GM23338 (cell line): ENCODE measurements around the gene LFNG. TPM values are rescaled to one million over a fixed set of nuclear protein-coding genes. Genes with fewer than 3 reads are reported as not detected.
A peak's percentile ranks its signal among the peaks of the same experiment; 100 is the strongest.

Experiments
- ATAC-seq: fragments of 200-7000 bp; cut with Tn5 transposase; 3 replicates; pipeline ENCODE4 v1.9.1; 2020
- DNase-seq: peaks from one replicate; pipeline ENCODE4 v3.0.0-alpha.2; 2015; ENCODE audit warnings: low spot score
- H2AFZ ChIP-seq: fragments of 200-600 bp; sonication (generic); 2 replicates; pipeline ENCODE4 v1.8.0; 2016; ENCODE audit warnings: antibody characterized with exemption, mild to moderate bottlenecking, moderate library complexity
- H3F3A ChIP-seq: fragments of 200-600 bp; sonication (generic); replicated peaks from 2 replicates; pipeline ENCODE4 v1.8.0; 2017; ENCODE audit warnings: antibody characterized with exemption, mixed run types, low read depth
- H3K27ac ChIP-seq: fragments of 200-600 bp; sonication (generic); 2 replicates; pipeline ENCODE4 v1.6.1; 2016; ENCODE audit warnings: low read depth
- H3K27me3 ChIP-seq: fragments of 200-600 bp; sonication (generic); 2 replicates; pipeline ENCODE4 v1.8.0; 2016; ENCODE audit warnings: mild to moderate bottlenecking, mixed run types, moderate library complexity; ENCODE audit not compliant: insufficient read depth
- H3K36me3 ChIP-seq: fragments of 200-600 bp; sonication (generic); 2 replicates; pipeline ENCODE4 v1.8.0; 2016; ENCODE audit warnings: mild to moderate bottlenecking; ENCODE audit not compliant: insufficient read depth
- H3K4me1 ChIP-seq: fragments of 200-600 bp; sonication (generic); 2 replicates; pipeline ENCODE4 v1.8.0; 2016; ENCODE audit warnings: mild to moderate bottlenecking, moderate library complexity; ENCODE audit not compliant: insufficient read depth
- H3K4me2 ChIP-seq: fragments of 200-600 bp; sonication (generic); 2 replicates; pipeline ENCODE4 v1.7.1; 2017; ENCODE audit warnings: mixed run types
- H3K4me3 ChIP-seq: fragments of 200-600 bp; sonication (generic); 2 replicates; pipeline ENCODE4 v1.6.1; 2016; ENCODE audit warnings: mixed run types
- H3K79me2 ChIP-seq: fragments of 200-600 bp; sonication (generic); replicated peaks from 2 replicates; pipeline ENCODE4 v1.8.0; 2017; ENCODE audit warnings: mild to moderate bottlenecking; ENCODE audit not compliant: insufficient read depth
- H3K9me2 ChIP-seq: fragments of 200-600 bp; sonication (generic); 2 replicates; pipeline ENCODE4 v1.8.0; 2017; ENCODE audit not compliant: insufficient read depth
- H4K20me1 ChIP-seq: fragments of 200-600 bp; sonication (generic); replicated peaks from 2 replicates; pipeline ENCODE4 v1.8.0; 2017; ENCODE audit warnings: mild to moderate bottlenecking; ENCODE audit not compliant: insufficient read depth
- H3K27ac Mint-ChIP-seq: 2 replicates; pipeline ENCODE4 v1.8.0; 2020; ENCODE audit warnings: inconsistent platforms, mild to moderate bottlenecking, moderate library complexity, mixed read lengths
- H3K27me3 Mint-ChIP-seq: 3 replicates; pipeline ENCODE4 v1.8.0; 2022; ENCODE audit warnings: low read depth, mild to moderate bottlenecking, moderate library complexity, mixed read lengths, inconsistent platforms; ENCODE audit not compliant: insufficient read depth, poor library complexity
- H3K36me3 Mint-ChIP-seq: 3 replicates; pipeline ENCODE4 v1.8.0; 2021; ENCODE audit warnings: low read depth, mild to moderate bottlenecking, inconsistent platforms, moderate library complexity, mixed read lengths
- H3K4me1 Mint-ChIP-seq: 3 replicates; pipeline ENCODE4 v1.8.0; 2020; ENCODE audit warnings: mild to moderate bottlenecking, inconsistent platforms, mixed read lengths
- H3K4me3 Mint-ChIP-seq: 3 replicates; pipeline ENCODE4 v1.8.0; 2021; ENCODE audit warnings: moderate library complexity, mild to moderate bottlenecking, inconsistent platforms, mixed read lengths
- H3K9me3 Mint-ChIP-seq: 3 replicates; pipeline ENCODE4 v1.8.0; 2020; ENCODE audit warnings: moderate library complexity, mild to moderate bottlenecking, inconsistent platforms, mixed read lengths
- CREB1 ChIP-seq: fragments of 250-450 bp; sonication (Bioruptor Pico); IDR thresholded peaks from 2 replicates; pipeline ENCODE4 v1.5.0; 2020; ENCODE audit warnings: low read depth, mild to moderate bottlenecking, moderate library complexity
- CTCF ChIP-seq, 2 experiments: fragments of 200-600 bp in 1 of 2; sonication (generic) in 1 of 2; conservative IDR thresholded peaks; 2 replicates each; pipeline versions ENCODE4 v1.5.1 to v1.6.1; 2016 to 2017; ENCODE audit warnings: antibody characterized with exemption in 2 of 2, low read depth in 2 of 2, mild to moderate bottlenecking in 2 of 2, moderate library complexity in 1 of 2
- ETS1 ChIP-seq: IDR thresholded peaks from 2 replicates; pipeline ENCODE4 v1.6.1; 2016; ENCODE audit warnings: antibody characterized with exemption
- EZH2 ChIP-seq: fragments of 200-600 bp; sonication (generic); IDR thresholded peaks from one replicate; pipeline ENCODE4 v1.8.0; 2017; ENCODE audit warnings: antibody characterized with exemption, mild to moderate bottlenecking, low read depth; ENCODE audit not compliant: unreplicated experiment
- EZH2phosphoT487 ChIP-seq: fragments of 200-600 bp; sonication (generic); IDR thresholded peaks from one replicate; pipeline ENCODE4 v1.8.1; 2018; ENCODE audit warnings: antibody characterized with exemption; ENCODE audit not compliant: unreplicated experiment
- JUNB ChIP-seq: IDR thresholded peaks from one replicate; pipeline ENCODE4 v1.6.1; 2016; ENCODE audit warnings: antibody characterized with exemption; ENCODE audit not compliant: unreplicated experiment
- NANOG ChIP-seq: IDR thresholded peaks from 2 replicates; pipeline ENCODE4 v1.6.1; 2016; ENCODE audit warnings: antibody characterized with exemption, borderline replicate concordance
- POLR2AphosphoS5 ChIP-seq: IDR thresholded peaks from 2 replicates; pipeline ENCODE4 v1.6.1; 2016; ENCODE audit warnings: antibody characterized with exemption, low read depth
- REST ChIP-seq: IDR thresholded peaks from one replicate; pipeline ENCODE4 v1.6.1; 2018; ENCODE audit warnings: antibody characterized with exemption; ENCODE audit not compliant: unreplicated experiment
- STAT1 ChIP-seq: IDR thresholded peaks from one replicate; pipeline ENCODE4 v1.6.1; 2016; ENCODE audit warnings: antibody characterized with exemption; ENCODE audit not compliant: unreplicated experiment
- ZNF114 ChIP-seq: fragments of 250-450 bp; sonication (Bioruptor Pico); IDR thresholded peaks from 2 replicates; pipeline ENCODE4 v1.5.0; 2020; ENCODE audit warnings: mild to moderate bottlenecking, moderate library complexity
- ZNF331 ChIP-seq: fragments of 250-450 bp; sonication (Bioruptor Pico); IDR thresholded peaks from 2 replicates; pipeline ENCODE4 v1.5.0; 2020; ENCODE audit warnings: low read depth, mild to moderate bottlenecking, moderate library complexity
- ZNF462 ChIP-seq: fragments of 250-450 bp; sonication (Bioruptor Pico); IDR thresholded peaks from 2 replicates; pipeline ENCODE4 v1.5.0; 2020; ENCODE audit warnings: mild to moderate bottlenecking, moderate library complexity
- polyA plus RNA-seq: library from polyadenylated mRNA; unstranded; fragments of >200 nt; fragmentation: Nextera tagmentation; extraction: Ambion mirVana; gene quantifications from 2 replicates; pipeline ENCODE4 v1.2.1, GENCODE V29; 2016
- total RNA-seq: library from RNA; depleted of rRNA; stranded (reverse); fragments of >200 nt; shearing (Covaris generic); gene quantifications from 2 replicates; pipeline ENCODE4 v1.2.3, GENCODE V29; 2014

The LFNG gene
- total and polyA plus RNA-seq, 2 experiments from 2014 or later: 1.7 to 35.4 TPM

- no peaks in the 10 kb centered on the region for H3K4me1 Mint-ChIP-seq
- Histone ChIP-seq H3K79me2 (no peaks in the 10 kb centered on the region), H3K4me1 (no peaks in the 10 kb centered on the region), H4K20me1 (no peaks in the 10 kb centered on the region), H3K9me2 (no peaks in the 10 kb centered on the region), H3K27ac (peak overlapping the region; percentile 39; the same call in 1 of the 2 replicates), H3K27me3 (no peaks in the 10 kb centered on the region), H2AFZ (no peak overlapping the region), H3K4me3 (no peak overlapping the region), H3K36me3 (no peaks in the 10 kb centered on the region), H3F3A (no peaks in the 10 kb centered on the region), H3K4me2 (no peak overlapping the region)
- no peaks in the 10 kb centered on the region; the same call in 2 of the 3 replicates for H3K36me3 Mint-ChIP-seq
- peak overlapping the region; percentile 76; the same call in 1 of the 2 replicates for H3K27ac Mint-ChIP-seq
- no peaks in the 10 kb centered on the region for H3K9me3 Mint-ChIP-seq
- DNase-seq: no peak
- H3K4me3 Mint-ChIP-seq: no peak overlapping the region
- no peak for ATAC-seq
- peaks cover 11% of the 10 kb centered on the region for H3K27me3 Mint-ChIP-seq
- TF ChIP-seq NANOG: no peak
- no peak for TF ChIP-seq JUNB
- no peak for TF ChIP-seq POLR2AphosphoS5
- no peak for TF ChIP-seq ZNF462 (CRISPR knock-in tag)
- no peak for TF ChIP-seq CTCF (conservative IDR thresholded peaks at IDR 0.05; ENCODE audit: low read depth in 2 of 2)
- no peak for TF ChIP-seq CREB1 (CRISPR knock-in tag)
- TF ChIP-seq EZH2: no peak
- no peak for TF ChIP-seq STAT1
- TF ChIP-seq ZNF331: no peak
- no peak for TF ChIP-seq REST
- TF ChIP-seq ZNF114 (CRISPR knock-in tag): no peak
- no peak for TF ChIP-seq ETS1
- TF ChIP-seq EZH2phosphoT487: no peak
Measured at GRCh38 chr7:2575733-2576340, 56.3 kb downstream of the LFNG start.
